HG03432 (cell line): ENCODE results near the gene RRP1.

Experiments
- ATAC-seq: cut with Tn5 transposase; IDR thresholded peaks from one replicate; pipeline ENCODE4 v1.9.1; 2021; ENCODE audit warnings: mild to moderate bottlenecking, moderate library complexity; ENCODE audit not compliant: unreplicated experiment

RRP1 gene

DNA sequence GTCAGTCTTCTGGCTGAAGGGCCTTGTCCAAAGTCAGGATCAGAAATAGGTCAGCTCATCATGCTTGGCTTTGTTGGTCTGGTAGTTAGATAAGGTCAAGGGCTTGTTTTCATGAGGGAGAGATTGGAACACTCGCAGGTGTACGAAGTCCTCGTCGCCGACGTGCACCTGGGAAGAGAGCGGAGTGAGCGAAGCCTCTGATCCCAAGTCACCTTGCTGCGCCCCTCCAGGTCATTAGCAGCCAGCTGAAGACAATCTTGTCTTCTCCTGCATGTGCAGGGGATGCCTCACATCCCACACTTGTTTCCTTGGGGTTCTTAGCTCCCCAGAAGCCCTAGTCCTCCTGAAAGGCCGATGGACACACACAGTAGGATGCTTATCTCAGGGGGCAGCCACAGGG is 15.2 kb upstream of the RRP1 start:
- ATAC-seq, result no peak

DNA sequence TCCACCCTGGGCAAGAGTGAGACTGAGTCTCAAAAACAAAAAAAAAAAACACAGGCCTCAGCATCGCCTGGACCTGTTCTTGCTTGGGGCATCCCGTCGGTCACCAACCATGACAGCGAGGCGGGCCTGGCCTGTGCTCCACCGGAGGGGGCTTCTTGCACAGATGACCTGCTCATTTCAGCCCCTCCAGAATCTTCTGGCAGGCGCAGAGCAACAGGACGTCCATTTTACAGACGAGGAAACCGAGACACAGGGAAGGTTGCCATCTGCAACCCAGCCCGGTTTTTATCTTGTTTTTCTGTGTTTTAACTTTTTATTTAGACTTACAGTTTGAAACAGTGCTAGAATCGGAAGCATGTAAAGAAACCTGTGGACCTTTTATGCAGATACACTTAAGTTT is 14.2 kb upstream of the RRP1 start:
- no peak for ATAC-seq

DNA sequence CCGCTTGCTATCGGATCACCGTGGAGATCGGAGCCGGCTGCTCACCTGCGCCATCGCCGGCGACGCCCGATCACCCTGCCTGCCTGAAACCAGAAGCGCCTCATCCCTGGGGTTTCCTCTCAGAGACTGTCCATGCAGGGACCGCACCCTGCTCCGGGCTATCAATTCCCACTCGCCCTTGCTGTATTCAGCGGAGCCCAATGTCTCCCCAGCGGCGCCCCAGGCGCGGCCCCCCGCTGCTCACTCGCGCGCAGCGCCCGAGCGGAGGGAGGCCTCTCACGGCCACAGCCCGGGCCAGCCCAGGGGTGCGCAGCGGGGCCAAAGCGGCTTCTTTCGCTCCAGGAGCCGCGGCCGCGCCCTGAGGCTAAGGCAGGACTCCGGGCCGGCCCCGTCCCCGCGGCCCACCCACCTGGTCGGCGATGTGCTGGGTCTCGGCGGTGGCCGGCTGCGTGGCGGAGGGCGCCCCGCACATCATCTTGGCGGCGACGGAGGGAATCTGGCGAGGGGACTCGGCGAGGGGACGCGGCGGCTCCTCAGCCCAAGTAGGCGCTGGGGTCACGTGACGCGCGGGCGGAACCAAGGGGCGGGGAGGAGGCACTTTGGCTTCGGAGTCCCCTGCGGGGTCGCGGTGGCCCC is 13.5 kb upstream of the RRP1 start, which contains the start of gene CSTB:
TSS of gene CSTB (minus strand) at position 514 of the 636 bp plus-strand sequence. CDS start at position 475, 39 bp downstream.
- ATAC-seq, result peak; percentile 72

- no peak for ATAC-seq
Observed at GRCh38 chr21:43777953-43778352, 11.4 kb upstream of the RRP1 start.

GRCh38 chr21:43778469-43779335 is 10.7 kb upstream of the RRP1 start:
- no peak for ATAC-seq

GRCh38 chr21:43779660-43780059 is 9.7 kb upstream of the RRP1 start:
- ATAC-seq, result no peak

- ATAC-seq, result no peak
Observed at GRCh38 chr21:43781846-43782245, 7.5 kb upstream of the RRP1 start.

DNA sequence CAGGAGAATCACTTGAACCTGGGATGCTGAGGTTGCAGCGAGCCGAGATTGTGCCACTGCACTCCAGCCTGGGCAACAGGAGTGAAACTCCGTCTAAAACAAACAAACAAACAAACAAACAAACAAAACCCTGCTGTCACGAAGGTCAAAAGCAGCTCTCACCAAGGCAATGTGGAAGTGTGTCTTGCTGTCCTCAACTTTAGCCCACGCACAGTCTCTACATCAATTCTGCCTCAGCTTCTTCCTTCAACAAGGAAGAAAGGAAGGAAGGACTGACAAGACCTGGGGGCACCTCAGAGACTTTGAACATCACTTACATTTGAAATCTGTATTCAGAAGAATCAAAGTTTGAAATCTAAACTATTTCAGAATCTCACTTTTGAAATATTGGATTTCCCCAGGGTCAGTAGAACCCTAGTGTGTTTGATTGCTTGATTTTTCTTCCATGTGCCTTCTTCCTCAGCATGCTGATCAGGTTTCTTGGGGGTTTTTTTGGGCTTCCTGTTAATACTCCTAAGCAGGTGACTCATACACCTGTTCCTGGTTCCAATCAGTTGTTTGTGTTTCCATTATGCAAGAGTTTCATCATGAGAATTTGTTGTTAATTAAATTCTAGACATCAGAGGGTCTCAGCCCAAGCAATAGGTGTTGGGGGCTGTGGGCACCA is 6.8 kb upstream of the RRP1 start:
- no peak for ATAC-seq

GRCh38 chr21:43783098-43783700 is 6.2 kb upstream of the RRP1 start:
- no peak for ATAC-seq

DNA sequence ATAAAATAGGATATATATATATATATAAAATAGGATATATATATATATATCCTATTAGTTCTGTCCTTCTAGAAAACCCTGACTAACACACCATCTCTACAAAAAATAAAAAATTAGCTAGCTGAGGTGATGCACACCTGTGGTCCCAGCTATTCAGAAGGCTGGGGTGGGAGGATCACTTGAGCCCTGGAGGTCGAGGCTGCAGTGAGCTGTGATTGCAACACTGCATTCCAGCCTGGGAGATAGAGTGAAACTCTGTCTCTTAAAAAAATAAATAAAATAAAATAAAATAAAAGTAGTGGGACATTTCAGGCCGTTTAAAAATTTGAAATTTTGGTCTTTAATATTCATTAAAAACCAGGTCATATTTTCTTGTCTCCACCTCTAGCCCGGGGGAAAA is 4.2 kb upstream of the RRP1 start:
- ATAC-seq, result no peak

DNA sequence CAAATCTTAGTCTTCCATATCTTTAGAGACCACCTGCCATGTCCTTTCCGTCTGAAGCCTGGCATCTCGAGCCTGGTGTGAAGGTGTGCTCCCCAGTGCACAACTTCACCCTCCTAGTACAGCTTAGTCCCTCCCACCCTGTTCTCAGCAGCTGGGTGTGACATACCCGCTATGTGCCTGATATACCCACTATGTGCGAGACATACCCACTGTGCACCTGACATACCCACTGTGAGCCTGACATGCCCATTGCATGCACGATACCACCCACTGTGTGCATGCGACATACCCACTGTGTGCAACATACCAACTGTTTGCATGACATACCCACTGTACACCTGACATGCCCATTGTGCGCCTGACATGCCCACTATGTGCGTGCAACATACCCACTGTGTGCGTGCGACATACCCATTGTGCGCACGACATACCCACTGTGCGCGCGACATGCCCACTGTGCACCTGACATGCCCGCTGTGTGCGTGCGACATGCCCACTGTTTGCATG is 3.0 kb upstream of the RRP1 start:
- no peak for ATAC-seq

DNA sequence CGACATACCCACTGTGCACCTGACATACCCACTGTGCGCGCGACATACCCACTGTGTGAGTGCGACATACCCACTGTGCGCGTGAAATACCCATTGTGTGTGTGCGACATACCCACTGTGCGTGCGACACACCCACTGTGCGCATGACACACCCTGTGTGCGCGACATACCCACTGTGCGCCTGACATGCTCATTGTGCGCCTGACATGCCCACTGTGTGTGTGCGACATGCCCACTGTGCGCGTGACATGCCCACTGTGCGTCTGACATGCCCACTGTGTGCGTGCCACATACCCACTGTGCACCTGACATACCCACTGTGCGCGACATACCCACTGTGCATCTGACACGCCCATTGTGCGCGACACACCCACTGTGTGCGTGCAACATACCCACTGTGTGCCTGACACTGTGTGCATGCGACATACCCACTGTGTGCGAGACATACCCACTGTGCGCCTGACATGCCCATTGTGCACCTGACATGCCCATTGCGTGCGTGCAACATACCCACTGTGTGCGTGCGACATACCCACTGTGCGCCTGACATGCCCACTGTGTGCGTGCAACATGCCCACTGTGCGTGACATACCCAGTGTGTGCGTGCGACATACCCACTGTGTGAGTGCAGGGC is 2.5 kb upstream of the RRP1 start:
- ATAC-seq, result no peak

DNA sequence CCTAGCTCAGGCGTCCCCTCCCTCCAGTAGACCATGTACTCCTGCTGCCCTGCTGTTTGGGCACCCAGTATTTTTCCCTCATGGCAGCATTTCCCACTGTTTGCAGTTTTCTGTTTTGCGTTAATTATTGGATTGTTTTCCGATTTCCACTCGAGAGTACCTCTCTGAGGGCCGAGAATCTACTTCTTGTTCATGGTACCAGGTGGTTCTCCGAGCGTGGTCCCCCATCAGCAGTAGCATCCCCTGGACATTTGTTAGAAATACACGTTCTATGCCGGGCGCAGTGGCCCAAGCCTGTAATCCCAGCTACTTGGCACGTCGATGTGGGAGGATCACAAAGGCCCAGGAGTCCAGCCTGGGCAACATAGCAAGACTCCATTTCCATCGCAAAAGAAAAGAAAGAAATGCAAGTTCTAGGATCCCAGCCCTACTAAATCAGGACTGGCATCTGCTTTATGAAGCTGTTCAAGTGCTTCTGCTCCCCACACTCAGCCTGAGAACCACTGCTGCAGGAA is 690 bp downstream of the RRP1 start:
- ATAC-seq, result no peak

DNA sequence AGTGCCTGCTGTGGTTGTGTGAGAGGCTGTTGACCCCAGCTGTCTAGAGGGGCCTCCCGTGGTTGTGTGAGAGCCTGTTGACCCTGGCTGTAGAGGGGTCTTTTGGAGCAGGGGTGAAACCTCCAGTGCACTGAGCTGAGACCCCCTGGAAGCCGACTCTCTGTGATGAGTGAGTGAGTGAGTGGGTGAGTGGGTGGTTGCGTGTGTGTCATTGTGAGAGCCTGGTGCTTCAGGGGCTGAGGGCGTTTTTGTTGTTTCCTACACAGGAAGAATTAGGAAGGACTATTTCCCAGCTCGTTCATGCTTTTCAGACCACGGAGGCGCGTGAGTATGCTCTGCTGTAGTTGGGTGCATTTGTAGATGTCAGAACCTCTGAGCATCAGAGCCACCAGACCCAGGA is 3.0 kb downstream of the RRP1 start:
- no peak for ATAC-seq

- no peak for ATAC-seq
Observed at GRCh38 chr21:43793243-43793642, 3.9 kb downstream of the RRP1 start.

DNA sequence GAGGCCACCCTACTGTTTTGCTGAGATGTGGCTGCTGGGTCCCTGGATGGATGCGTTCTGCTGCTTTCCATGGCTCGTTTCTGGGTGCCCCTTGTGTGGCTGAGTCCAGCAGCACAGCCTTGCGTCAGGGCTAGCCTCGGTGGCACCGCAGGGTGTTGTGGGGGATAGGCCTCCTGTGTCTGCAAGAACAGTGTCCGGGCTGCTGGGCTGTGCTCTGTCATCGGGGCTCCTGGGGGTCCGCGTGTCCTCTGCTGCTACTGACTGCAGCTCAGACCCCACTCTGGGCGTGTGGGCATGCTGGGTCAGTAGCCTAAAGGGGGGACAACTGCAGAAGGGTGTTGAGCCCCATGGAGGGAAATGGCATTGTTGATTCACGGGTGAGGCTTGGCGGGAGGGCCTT is 4.9 kb downstream of the RRP1 start:
- ATAC-seq, result no peak

DNA sequence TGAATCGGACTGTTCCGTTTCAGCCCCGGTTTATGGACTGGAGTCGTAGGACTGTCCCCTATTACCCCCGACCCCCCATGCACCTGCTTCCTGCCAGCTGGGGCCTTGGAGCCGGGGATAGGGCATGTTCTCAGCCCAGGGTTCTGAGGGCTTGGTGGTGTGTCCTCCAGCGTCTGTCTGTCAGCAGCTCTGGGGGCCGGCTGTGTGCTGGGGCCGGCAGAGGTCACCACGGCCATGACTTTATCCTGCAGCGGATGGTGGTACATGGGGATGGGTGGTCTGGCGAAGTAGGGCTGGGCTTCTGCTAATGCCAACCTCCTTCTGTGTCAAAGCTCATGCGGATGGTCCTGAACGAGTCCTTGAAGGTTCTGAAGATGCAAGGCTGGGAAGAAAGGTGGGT is 5.5 kb downstream of the RRP1 start:
- ATAC-seq, result no peak

DNA sequence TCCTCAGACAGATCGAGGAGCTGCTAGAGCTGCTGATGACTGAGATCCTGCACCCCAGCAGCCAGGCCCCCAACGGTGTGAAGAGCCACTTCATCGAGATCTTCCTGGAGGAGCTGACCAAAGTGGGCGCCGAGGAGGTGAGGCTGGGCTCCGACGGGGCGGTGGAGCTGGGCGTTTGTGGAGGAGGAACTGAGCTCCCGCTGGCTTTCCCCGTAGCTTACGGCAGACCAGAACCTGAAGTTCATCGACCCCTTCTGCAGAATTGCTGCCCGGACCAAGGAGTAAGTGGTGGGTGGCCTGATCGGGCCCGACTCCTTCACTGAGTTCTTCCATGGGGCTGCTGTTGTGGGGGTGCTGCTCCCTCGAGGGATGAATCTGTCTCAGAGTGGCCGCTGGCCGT is 8.0 kb downstream of the RRP1 start:
- ATAC-seq, result no peak

- no peak for ATAC-seq
Observed at GRCh38 chr21:43797925-43798715, 8.7 kb downstream of the RRP1 start.
